ENCODE results near the gene PDGFA. TPM values are rescaled to one million over a fixed set of nuclear protein-coding genes. Genes with fewer than 3 reads are reported as not detected.

The PDGFA gene
- total RNA-seq, 4 donors from 2014 or later, result 10.8 to 31.7 (median 26.0) TPM

DNA sequence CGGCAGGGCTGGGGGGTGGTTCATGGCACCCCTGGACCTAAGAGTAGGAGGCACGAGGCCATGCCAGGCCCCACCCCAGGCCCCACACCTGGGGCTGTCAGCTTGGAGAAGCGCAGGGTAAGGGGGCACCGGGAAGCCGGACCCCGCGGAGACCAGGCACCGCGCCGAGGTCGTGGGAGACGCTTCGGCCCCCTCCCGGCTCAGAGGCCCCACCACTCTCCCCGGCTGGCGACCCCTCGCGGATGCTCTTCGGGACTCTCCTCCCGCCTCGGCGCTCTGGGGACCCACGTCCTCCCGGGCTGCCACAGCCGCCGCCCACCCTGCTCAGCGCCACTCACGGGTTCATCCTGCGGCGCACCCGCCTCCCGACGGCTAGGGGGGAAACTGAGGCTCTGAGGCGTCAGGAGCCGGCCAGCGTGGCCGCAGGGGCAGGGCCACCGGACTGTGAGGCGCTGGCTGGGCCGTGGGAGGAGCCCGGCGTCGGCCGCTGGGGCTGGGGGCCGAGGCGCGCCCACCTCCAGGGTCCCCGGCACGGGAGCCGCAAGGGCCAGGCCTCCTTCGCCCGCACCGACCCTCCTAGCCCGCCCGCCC, 25.9 kb downstream of the PDGFA start:
- Histone ChIP-seq H3K4me3 (no peak overlapping the region), H3K27me3 (no peaks in the 10 kb centered on the region), H3K36me3 (peaks cover 0 to 12% of the 10 kb centered on the region in 2 donors), H3K27ac (no peak overlapping the region), H3K9me3 (no peaks in the 10 kb centered on the region), H3K4me1 (no peaks in the 10 kb centered on the region)
- intact Hi-C loops (cut with DNase I; ENCODE audit: low total_unique reads) (no loop called here), in situ Hi-C loops (cut with MboI; ENCODE audit: low sequenced_read_pairs in 4 of 4) (no loop called here)
- TF ChIP-seq, protein P1, sequence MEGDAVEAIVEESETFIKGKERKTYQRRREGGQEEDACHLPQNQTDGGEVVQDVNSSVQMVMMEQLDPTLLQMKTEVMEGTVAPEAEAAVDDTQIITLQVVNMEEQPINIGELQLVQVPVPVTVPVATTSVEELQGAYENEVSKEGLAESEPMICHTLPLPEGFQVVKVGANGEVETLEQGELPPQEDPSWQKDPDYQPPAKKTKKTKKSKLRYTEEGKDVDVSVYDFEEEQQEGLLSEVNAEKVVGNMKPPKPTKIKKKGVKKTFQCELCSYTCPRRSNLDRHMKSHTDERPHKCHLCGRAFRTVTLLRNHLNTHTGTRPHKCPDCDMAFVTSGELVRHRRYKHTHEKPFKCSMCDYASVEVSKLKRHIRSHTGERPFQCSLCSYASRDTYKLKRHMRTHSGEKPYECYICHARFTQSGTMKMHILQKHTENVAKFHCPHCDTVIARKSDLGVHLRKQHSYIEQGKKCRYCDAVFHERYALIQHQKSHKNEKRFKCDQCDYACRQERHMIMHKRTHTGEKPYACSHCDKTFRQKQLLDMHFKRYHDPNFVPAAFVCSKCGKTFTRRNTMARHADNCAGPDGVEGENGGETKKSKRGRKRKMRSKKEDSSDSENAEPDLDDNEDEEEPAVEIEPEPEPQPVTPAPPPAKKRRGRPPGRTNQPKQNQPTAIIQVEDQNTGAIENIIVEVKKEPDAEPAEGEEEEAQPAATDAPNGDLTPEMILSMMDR (IDR thresholded peaks at IDR 0.05 in 4 of 5, conservative IDR thresholded peaks at IDR 0.05 in 1 of 5), result no peak
- no peak for TF ChIP-seq POLR2A (IDR thresholded peaks at IDR 0.05)
- ATAC-seq, result no peak
- DNase-seq, result no peak

DNA sequence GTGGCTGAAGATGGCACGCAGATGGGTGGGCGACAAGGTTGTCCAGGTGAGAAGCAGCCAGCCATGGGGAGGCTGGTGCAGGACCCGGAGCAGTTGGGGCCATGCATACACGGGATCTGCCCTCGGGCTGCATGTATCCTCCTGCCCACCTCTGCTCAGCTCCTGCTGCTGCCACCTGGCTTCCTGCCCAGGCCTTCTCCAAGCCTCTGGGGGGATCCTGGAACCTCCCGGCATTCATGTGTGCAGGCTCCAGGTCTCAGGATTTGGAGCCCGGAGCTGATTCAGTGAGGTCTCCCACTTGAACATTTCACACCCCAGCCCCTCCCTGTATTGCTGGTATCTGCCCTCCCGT, 27.0 kb downstream of the PDGFA start:
- no peaks in the 10 kb centered on the region for H3K4me1 ChIP-seq
- in situ Hi-C loops (cut with MboI; ENCODE audit: low sequenced_read_pairs in 4 of 4) (no loop called here), intact Hi-C loops (cut with DNase I; ENCODE audit: low total_unique reads) (no loop called here)
- no peak for ATAC-seq
- peaks cover 0 to 3% of the 10 kb centered on the region in 2 donors for H3K36me3 ChIP-seq
- no peak overlapping the region for H3K27ac ChIP-seq
- no peaks in the 10 kb centered on the region for H3K9me3 ChIP-seq
- no peak for DNase-seq
- no peaks in the 10 kb centered on the region for H3K27me3 ChIP-seq
- TF ChIP-seq POLR2A (IDR thresholded peaks at IDR 0.05), result no peak
- TF ChIP-seq, protein P1 (IDR thresholded peaks at IDR 0.05 in 4 of 5, conservative IDR thresholded peaks at IDR 0.05 in 1 of 5), result no peak
- H3K4me3 ChIP-seq, result no peak overlapping the region

DNA sequence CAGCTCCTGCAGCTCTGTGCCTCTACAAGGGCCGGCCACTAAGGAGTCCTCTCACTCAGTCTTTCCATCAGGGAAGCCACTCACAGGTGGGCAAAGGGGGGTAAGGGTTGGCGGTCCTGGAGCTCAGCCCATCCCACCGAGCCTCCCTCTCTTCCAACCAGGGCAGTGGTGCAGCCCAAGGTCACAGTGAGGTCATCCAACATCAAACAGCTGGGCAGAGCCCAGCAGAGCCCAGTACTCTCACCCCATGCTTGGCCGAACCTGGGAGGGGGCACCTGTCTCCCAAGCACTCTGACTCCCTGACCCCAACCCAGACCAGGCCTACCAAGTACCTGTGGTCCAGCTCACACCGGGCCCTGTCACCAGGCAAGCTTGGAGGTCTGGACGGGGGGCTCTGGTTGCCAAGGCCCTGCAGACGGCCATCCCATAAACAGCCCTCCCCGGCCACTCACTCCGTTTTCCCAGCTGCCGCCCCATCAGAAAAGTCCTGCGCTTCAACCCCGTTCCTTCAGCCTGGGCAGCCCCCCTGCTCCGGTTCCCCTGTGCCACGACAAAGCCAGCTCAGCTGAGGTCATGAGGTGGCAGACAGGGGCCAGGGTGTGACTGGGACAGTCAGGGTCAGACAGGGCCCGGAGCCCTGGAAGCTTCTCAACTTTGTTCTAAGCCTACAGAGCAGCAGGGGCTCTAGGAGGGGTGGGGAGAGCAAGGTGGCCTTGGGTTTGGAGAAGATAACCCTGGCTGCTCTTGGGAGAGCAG, 27.5 kb downstream of the PDGFA start:
- intact Hi-C loops (cut with DNase I; ENCODE audit: low total_unique reads), result no loop called here
- no peaks in the 10 kb centered on the region for H3K27me3 ChIP-seq
- H3K4me3 ChIP-seq, result no peak overlapping the region
- no peaks in the 10 kb centered on the region for H3K4me1 ChIP-seq
- no peaks in the 10 kb centered on the region for H3K9me3 ChIP-seq
- no peak overlapping the region for H3K27ac ChIP-seq
- ATAC-seq (no peak), DNase-seq (no peak)
- no peaks in the 10 kb centered on the region for H3K36me3 ChIP-seq
- TF ChIP-seq, protein P1 (IDR thresholded peaks at IDR 0.05 in 4 of 5, conservative IDR thresholded peaks at IDR 0.05 in 1 of 5), result no peak
- TF ChIP-seq POLR2A (IDR thresholded peaks at IDR 0.05), result no peak
- in situ Hi-C loops (cut with MboI; ENCODE audit: low sequenced_read_pairs in 4 of 4), result no loop called here

DNA sequence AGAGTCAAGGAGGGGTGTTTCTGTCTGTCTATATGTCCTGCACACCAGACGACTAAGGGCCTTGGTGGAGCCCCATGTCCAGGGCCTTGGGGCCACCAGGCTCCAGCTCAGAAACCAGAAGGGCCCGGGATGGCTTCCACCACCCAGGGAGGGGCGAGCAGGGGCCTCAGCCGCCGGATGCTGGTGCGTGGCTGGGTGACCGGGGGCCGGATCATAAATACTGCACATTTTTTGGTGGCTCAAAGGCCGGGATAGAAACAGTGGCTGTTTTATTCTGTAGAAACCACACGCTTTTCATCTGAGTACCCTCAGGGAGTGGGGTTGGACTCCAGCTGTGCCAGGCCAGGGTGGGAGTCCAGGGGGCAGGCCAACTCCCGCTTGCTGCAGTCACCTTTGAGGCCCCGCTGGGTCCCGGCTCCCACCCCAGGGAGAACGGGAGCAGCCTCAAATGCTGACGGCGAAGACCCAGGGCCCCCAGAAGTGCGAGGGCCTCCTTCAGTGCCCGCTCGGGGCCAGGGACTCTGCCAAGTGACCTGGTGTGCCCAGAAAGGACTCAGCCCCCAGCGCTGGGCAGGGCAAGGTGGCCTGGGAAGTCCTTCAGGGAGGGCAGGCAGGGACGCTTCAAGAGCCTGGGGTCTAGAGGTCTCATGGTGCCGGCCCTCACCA, 28.2 kb downstream of the PDGFA start:
- H3K4me3 ChIP-seq, result no peak overlapping the region
- TF ChIP-seq, protein P1 (IDR thresholded peaks at IDR 0.05 in 4 of 5, conservative IDR thresholded peaks at IDR 0.05 in 1 of 5), result no peak
- TF ChIP-seq POLR2A (IDR thresholded peaks at IDR 0.05), result no peak
- H3K9me3 ChIP-seq, result no peaks in the 10 kb centered on the region
- in situ Hi-C loops (cut with MboI; ENCODE audit: low sequenced_read_pairs in 4 of 4), result no loop called here
- no peak overlapping the region for H3K27ac ChIP-seq
- ATAC-seq (no peak), DNase-seq (no peak)
- no peaks in the 10 kb centered on the region for H3K36me3 ChIP-seq
- H3K4me1 ChIP-seq, result no peaks in the 10 kb centered on the region
- no peaks in the 10 kb centered on the region for H3K27me3 ChIP-seq
- intact Hi-C loops (cut with DNase I; ENCODE audit: low total_unique reads), result no loop called here
